Aorta (tissue), 5 donors: Measurements from ENCODE around the gene BMP8A. TPM values are rescaled to one million over a fixed set of nuclear protein-coding genes. Genes with fewer than 3 reads are reported as not detected.
"Not testable (repeated sequence)": the region's sequence is repeated elsewhere in the genome, so short reads cannot be mapped to it uniquely, and the experiment has no call there.

Experiments
- ATAC-seq: fragments of 200-7000 bp; cut with Tn5 transposase; one replicate; pipeline ENCODE4 v1.9.1; 2022; ENCODE audit warnings: moderate library complexity; ENCODE audit not compliant: low FRiP score
- DNase-seq, 2 donors: peaks; one replicate each; pipeline ENCODE4 v3.0.0-alpha.2; 2020
- H3K27ac ChIP-seq, 2 donors: one replicate each; pipeline ENCODE4 v1.5.1; 2013; ENCODE audit warnings: low read length in 2 of 2, mild to moderate bottlenecking in 2 of 2, moderate library complexity in 2 of 2, control low read depth in 1 of 2, inconsistent platforms in 1 of 2, low read depth in 1 of 2
- H3K27me3 ChIP-seq, 2 donors: one replicate each; pipeline ENCODE4 v1.6.1; 2013; ENCODE audit warnings: control low read depth in 1 of 2, low read length in 1 of 2, mild to moderate bottlenecking in 1 of 2, moderate library complexity in 1 of 2; ENCODE audit not compliant: insufficient read depth in 2 of 2, control insufficient read depth in 1 of 2
- H3K36me3 ChIP-seq, 2 donors: one replicate each; pipeline ENCODE4 v1.6.1; 2013; ENCODE audit warnings: control low read depth in 1 of 2, low read length in 1 of 2, mild to moderate bottlenecking in 1 of 2; ENCODE audit not compliant: insufficient read depth in 2 of 2, control insufficient read depth in 1 of 2
- H3K4me1 ChIP-seq, 2 donors: one replicate each; pipeline ENCODE4 v1.6.1; 2013; ENCODE audit warnings: low read length in 2 of 2, control low read depth in 1 of 2, mild to moderate bottlenecking in 1 of 2, moderate library complexity in 1 of 2; ENCODE audit not compliant: insufficient read depth in 2 of 2, control insufficient read depth in 1 of 2
- H3K4me3 ChIP-seq, 2 donors: one replicate each; pipeline ENCODE4 v1.5.1; 2013; ENCODE audit warnings: low read length in 2 of 2, control low read depth in 1 of 2, mild to moderate bottlenecking in 1 of 2
- H3K9me3 ChIP-seq: one replicate; pipeline ENCODE4 v1.6.1; 2013; ENCODE audit warnings: mild to moderate bottlenecking, low read length; ENCODE audit not compliant: control insufficient read depth
- WGBS, 2 donors: extraction: QIAGEN DNeasy Blood & Tissue Kit; methylation state at CpG; one replicate each; pipeline ENCODE4 v1.1.7; 2013; 5-methylcytosine and 5-hydroxymethylcytosine counted together
- intact Hi-C, 2 donors: fragments of 100-400 bp; cut with DNase I; formaldehyde crosslinking; loops; one replicate each; pipeline versions ENCODE4 v1.14.2 to v1.15.0; 2022
- polyA plus RNA-seq, 2 donors: library from polyadenylated mRNA; stranded (reverse); fragments of 200-250 nt; gene quantifications; one replicate each; pipeline ENCODE4 v1.2.3, GENCODE V29; 2013
- total RNA-seq, 2 donors: library from RNA; stranded (reverse); fragmentation: NEBNext Ultra II Directional; extraction: Animal tissue kit (Norgen Biotek cat#: 25700); gene quantifications; one replicate each; pipeline ENCODE4 v1.2.1, GENCODE V29; 2021
- donor health status: healthy with polysubstance abuse.
- donor health status: Bipolar disorder and iron deficiency.
- donor health status: DM: no; HTN: no; CAD: no.
- donor health status: DM: no; HTN: no; CAD: no.
- donor health status: DM: yes; HTN: yes; CAD: no.

Gene BMP8A
- total and polyA plus RNA-seq, 4 donors = not detected

DNA sequence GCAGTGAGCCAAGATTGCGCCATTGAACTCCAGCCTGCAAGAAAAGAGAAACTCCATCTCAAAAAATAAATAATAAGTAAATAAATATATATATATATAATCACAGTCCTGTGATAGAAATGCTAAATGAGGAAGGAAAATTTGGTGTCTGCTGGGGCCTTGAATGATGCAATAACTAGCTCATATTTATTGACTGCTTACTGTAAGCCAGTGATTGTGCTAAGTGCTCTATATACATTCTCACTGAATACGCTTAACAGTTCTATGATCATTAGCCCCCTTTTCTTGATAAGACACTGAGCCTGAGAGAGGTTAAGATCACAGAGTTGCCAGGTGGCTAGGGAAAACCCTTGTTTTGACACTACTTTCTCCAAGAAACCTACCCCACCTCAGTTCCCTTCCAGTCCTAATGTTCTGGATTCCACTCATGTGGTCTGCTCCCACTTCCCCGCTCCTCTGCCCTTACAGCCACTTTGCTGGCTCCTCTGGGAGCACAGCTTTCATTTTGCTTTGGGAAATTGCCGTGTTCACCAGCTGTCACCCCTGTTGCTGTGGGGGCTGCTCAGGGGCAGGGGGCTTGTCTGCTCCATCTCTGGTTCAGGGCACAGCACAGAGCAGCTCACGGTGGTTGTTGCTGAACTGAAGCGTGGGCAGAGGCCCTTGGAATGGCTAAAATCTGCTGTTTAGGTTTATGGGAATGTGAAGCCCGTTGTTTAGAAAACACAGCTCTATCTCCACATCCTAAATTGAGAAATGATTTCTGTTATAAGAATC is 2.5 kb upstream of the BMP8A start:
- DNase-seq (peak in 1 of 2 donors; percentile 33), ATAC-seq (no peak)
- peaks cover 6 to 11% of the 10 kb centered on the region in 2 donors for H3K36me3 ChIP-seq
- intact Hi-C loops = no loop called here
- WGBS, 2 donors = 56 to 62% methylated on average over 7 of the region's 7 CpGs
- no peak overlapping the region for H3K27ac ChIP-seq
- no peaks in the 10 kb centered on the region for H3K9me3 ChIP-seq
- no peak overlapping the region for H3K4me3 ChIP-seq
- no peaks in the 10 kb centered on the region for H3K27me3 ChIP-seq
- H3K4me1 ChIP-seq = no peaks in the 10 kb centered on the region

DNA sequence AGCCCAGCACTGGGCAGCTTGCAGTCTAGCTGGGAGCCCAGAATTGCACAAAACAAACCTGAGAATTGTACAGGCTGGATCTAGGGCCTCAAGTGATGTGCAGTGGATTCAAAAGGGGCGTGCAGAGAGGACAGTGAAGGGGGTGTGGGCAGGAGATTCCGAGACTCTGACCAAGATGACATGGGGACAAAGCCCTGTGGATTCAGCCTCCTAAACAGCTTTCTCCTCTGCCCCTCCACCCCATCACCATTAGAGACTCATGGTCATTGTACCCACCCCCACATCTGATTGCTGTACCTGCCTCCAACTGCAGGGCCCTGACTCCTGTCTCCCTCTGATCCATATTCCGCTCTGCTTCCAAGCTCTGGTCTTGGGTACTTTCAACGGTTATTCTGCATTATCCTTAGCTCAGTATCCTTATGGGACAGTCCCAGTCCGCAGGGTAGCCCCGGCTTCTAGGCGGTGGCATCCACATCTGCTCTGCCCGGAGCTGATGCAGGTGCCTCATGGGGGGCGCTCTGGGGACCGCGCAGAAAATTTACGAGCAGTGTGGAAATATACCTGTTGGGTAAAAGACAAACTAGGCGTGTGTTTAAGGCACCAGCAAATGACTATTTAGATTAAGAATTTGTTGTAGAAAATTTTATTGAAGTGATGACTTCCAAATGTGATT is 1.7 kb upstream of the BMP8A start:
- intact Hi-C loops = no loop called here
- Histone ChIP-seq H3K4me1 (no peaks in the 10 kb centered on the region), H3K36me3 (peaks cover 6 to 8% of the 10 kb centered on the region in 2 donors), H3K27ac (no peak overlapping the region), H3K27me3 (no peaks in the 10 kb centered on the region), H3K4me3 (no peak overlapping the region), H3K9me3 (no peaks in the 10 kb centered on the region)
- WGBS, 2 donors = 63 to 65% methylated on average over 13 of the region's 13 CpGs
- no peak for ATAC-seq
- DNase-seq = peak in 1 of 2 donors; percentile 33

DNA sequence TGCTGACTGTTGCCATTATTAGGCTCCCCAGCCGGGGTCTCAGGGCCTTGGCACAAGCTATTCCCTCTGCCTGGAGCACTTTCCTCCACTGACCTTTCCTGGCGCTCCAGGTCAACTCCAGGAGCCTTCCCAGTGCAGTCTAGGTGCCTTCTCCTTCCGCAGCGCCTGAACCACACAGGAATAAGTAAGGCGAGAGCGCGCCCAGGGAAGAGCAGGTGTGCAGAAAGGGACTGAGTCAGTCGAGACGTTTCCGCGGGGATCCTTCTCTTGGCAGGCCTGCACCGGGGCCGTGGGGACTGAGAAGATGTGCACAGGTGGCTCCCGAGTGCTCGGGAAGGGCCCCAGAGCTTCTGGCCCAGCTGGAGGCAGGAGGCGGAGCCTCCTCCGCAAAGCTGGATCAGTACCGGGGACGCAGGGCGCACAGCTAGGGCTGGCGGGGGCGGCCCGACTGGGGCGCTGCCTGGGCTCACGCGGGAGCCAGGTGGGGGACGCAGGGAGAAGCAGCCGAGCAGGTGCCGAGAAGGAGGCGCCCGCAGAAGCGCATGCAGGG is 765 bp upstream of the BMP8A start:
- WGBS, 2 donors = 18% methylated on average over 31 to 32 of the region's 32 CpGs
- H3K27ac ChIP-seq = no peak overlapping the region
- ATAC-seq = no peak

DNA sequence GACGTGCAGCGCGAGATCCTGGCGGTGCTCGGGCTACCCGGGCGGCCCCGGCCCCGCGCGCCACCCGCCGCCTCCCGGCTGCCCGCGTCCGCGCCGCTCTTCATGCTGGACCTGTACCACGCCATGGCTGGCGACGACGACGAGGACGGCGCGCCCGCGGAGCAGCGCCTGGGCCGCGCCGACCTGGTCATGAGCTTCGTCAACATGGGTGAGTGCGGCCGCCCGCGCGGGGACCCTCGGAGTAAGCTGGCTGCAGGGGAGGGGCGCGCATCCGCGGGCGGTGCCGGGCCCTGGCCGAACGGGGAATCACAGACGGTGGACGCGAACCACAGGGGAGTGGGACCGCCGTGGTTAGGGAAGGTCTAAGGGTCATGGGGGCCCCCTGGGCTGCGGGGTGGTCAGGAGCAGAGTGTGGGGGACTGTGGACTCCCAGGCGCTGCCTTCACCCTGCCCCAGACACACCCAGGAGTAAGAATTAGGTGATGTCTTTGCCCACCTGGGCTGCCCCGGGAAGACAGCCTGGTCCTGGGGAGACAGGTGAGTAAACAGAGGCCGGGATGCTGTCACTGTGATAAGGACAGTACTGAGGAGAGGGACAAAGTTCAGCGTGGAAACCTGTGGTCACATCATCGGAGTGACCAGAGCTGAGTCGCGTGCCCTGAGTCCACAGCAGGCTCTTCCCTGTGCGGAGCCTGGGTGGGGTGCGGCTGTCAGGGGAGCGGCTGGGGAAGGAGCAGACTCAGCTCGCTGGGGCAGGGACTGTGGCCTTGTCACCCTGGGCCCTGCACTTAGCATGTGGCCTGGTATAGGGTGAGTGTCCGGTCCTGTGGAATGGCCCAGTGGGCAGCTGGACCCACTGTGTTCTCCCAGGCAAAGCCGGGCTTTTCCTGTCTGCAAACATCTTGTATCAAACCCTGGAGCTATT is 944 bp downstream of the BMP8A start:
- WGBS, 2 donors = 21 to 22% methylated on average over 43 to 67 of the region's 67 CpGs
- H3K27me3 ChIP-seq, H3K27ac ChIP-seq, H3K9me3 ChIP-seq, H3K4me1 ChIP-seq, H3K36me3 ChIP-seq, H3K4me3 ChIP-seq, intact Hi-C loops, ATAC-seq: not testable (repeated sequence)
- peak in 1 of 2 donors; percentile 69 for DNase-seq

More for the DNA sequence above, 765 bp upstream of the BMP8A start:
- intact Hi-C loops = no loop called here
- Histone ChIP-seq H3K4me3 (peak overlapping the region in 1 of 2 donors; percentile 13), H3K27me3 (no peaks in the 10 kb centered on the region), H3K4me1 (no peaks in the 10 kb centered on the region), H3K36me3 (peaks cover 0 to 6% of the 10 kb centered on the region in 2 donors), H3K9me3 (no peaks in the 10 kb centered on the region)
- peak in 1 of 2 donors; percentile 74 for DNase-seq

DNA sequence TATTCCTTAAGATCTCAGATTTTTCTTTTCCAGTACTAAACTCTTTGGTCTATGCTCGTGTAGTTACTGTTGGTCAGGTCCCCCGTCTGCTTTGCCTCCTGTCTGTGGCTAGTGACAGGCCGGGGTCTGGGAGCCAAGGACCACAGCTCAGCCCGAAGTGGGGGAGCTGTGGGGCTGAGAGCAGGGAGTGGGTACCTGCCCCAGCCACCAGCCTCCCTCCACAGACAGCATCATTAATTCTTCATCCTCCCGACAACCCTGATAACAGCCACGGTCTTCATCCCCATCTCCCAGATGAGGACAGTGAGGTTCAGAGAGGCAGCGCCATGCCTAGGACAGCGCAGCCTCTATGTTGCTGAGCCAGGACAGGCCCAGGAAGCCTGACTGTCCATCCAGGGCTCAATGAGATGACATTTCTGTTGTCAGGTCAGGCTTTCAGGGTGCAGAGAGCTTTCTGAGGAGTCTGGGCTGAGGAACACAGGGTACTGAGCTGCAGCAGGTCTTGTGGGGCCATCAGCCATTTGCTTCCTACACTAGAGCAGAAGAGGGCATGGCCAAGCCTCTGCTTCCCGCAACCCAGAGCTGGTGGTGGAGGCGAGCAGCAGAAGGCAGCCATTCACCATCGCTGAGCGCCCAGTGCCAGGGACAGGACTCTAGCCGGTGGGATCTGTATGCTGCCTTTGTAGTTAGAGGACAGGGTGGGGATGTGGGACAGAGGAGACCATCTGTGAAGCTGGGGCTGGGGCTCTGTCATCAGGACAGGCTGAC is 1.8 kb downstream of the BMP8A start:
- H3K27ac ChIP-seq, H3K4me1 ChIP-seq, H3K36me3 ChIP-seq, H3K4me3 ChIP-seq, H3K27me3 ChIP-seq, ATAC-seq, H3K9me3 ChIP-seq, intact Hi-C loops: not testable (repeated sequence)
- WGBS, 2 donors = 92 to 93% methylated on average over 13 of the region's 13 CpGs
- DNase-seq = peak in 1 of 2 donors; percentile 63

DNA sequence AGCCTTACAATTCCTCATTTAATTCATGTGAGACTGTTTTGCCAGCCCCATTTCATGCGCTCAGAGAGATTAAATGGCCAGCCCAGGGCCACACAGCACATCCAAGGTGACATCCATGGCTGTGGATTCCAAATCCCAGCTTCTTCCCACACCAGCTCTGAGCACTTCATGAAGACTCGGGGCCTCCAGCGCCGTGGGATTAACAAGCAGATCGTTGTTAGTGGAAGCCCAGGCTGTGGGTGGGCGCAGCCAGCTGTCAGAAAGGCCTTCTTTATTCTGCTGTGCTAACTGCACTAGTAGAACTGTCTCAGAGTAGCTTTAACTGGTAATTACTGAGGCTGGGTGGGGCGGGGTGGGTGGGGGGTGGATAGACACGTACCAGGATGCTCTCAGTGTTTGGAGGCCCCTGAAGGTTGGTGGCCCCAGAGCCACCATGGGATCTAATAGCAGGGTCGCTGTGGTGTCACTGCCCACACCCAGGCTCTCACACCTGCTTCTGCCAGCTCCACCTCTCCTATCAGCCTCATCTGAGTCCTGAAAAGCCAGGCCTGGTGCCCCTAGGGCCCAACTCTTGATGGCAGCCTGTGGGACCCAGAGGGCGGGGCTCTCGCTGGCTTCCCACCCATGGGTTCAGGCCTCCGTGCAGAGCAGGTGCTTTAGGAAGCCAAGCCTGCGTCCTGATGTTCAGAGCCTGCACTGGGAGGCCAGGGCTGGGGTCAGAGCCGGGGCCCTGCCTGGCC is 3.4 kb downstream of the BMP8A start:
- no peaks in the 10 kb centered on the region for H3K36me3 ChIP-seq
- 93 to 95% methylated on average over 12 to 14 of the region's 14 CpGs for WGBS, 2 donors
- DNase-seq (peak in 1 of 2 donors; percentile 36), ATAC-seq (no peak)
- H3K4me1 ChIP-seq = no peaks in the 10 kb centered on the region
- no peaks in the 10 kb centered on the region for H3K9me3 ChIP-seq
- no peak overlapping the region for H3K27ac ChIP-seq
- no peaks in the 10 kb centered on the region for H3K27me3 ChIP-seq
- intact Hi-C loops = no loop called here
- H3K4me3 ChIP-seq = no peak overlapping the region

DNA sequence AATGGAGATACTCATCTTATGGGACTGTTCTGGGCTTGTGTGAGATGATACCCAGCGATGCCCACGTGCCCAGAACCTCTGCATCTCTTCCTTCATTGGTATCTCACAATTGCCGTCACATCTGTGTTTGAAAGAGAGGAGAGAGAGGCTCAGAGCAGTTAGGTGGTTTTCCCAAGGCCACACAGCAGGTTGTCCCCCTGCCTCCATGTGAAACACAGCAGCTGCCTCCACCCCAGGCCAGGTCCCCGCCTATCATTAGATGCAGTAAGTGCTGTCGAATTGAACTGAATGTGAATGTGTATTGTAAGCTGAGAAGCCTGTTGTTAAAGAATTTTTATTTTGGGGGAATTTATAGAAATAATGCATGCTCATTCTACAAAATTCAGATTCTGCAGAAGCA is 5.1 kb downstream of the BMP8A start:
- H3K9me3 ChIP-seq, H3K36me3 ChIP-seq, H3K4me3 ChIP-seq, H3K27ac ChIP-seq, intact Hi-C loops, ATAC-seq, H3K4me1 ChIP-seq, H3K27me3 ChIP-seq: not testable (repeated sequence)
- DNase-seq = peak in 1 of 2 donors; percentile 55
- 91 to 98% methylated on average over 5 of the region's 5 CpGs for WGBS, 2 donors
